ENCODE measurements around the gene APOO. TPM values are rescaled to one million over a fixed set of nuclear protein-coding genes. Genes with fewer than 3 reads are reported as not detected.

Gene APOO
- total RNA-seq (15.6 TPM), polyA plus RNA-seq (ENCODE audit: insufficient read depth in 1 of 8, insufficient read length in 8 of 8, low replicate concordance in 1 of 8) (10 to 100 TPM; 14.9 to 18.7 (median 16.7) TPM)
- long read RNA-seq, donor 1, partial matches to known transcripts = 0 of 2 reads
- long read RNA-seq, donor 1, other reads (novel, unspliced or antisense) = 0 of 2 reads
- long read RNA-seq, donor 2 = 0 reads
- long read RNA-seq, donor 3, partial matches to known transcripts = 0 of 4 reads
- long read RNA-seq, donor 3, other reads (novel, unspliced or antisense) = 0 of 4 reads
- long read RNA-seq, donor 4, partial matches to known transcripts = 0 of 2 reads
- long read RNA-seq, donor 4, other reads (novel, unspliced or antisense) = 0 of 2 reads
- long read RNA-seq, donor 5, transcript APOO-201 (9 exons, 1,118 nt) = major isoform, 8 of 16 reads
- long read RNA-seq, donor 5, partial matches to known transcripts = 0 of 16 reads
- long read RNA-seq, donor 5, other reads (novel, unspliced or antisense) = 7 of 16 reads
- long read RNA-seq, donor 6, partial matches to known transcripts = 0 of 12 reads
- long read RNA-seq, donor 6, other reads (novel, unspliced or antisense) = 9 of 12 reads
- long read RNA-seq, donor 7, partial matches to known transcripts = 0 of 4 reads
- long read RNA-seq, donor 7, other reads (novel, unspliced or antisense) = 0 of 4 reads
- long read RNA-seq, donor 8, partial matches to known transcripts = 0 of 6 reads
- long read RNA-seq, donor 8, other reads (novel, unspliced or antisense) = 5 of 6 reads
- long read RNA-seq, donor 9, partial matches to known transcripts = 0 of 9 reads
- long read RNA-seq, donor 9, other reads (novel, unspliced or antisense) = 6 of 9 reads
- long read RNA-seq, donor 10, transcript APOO-201 (9 exons, 1,118 nt) = major isoform, 6 of 12 reads
- long read RNA-seq, donor 10, partial matches to known transcripts = 0 of 12 reads
- long read RNA-seq, donor 10, other reads (novel, unspliced or antisense) = 5 of 12 reads
- long read RNA-seq, donor 11, partial matches to known transcripts = 0 of 2 reads
- long read RNA-seq, donor 11, other reads (novel, unspliced or antisense) = 0 of 2 reads

DNA sequence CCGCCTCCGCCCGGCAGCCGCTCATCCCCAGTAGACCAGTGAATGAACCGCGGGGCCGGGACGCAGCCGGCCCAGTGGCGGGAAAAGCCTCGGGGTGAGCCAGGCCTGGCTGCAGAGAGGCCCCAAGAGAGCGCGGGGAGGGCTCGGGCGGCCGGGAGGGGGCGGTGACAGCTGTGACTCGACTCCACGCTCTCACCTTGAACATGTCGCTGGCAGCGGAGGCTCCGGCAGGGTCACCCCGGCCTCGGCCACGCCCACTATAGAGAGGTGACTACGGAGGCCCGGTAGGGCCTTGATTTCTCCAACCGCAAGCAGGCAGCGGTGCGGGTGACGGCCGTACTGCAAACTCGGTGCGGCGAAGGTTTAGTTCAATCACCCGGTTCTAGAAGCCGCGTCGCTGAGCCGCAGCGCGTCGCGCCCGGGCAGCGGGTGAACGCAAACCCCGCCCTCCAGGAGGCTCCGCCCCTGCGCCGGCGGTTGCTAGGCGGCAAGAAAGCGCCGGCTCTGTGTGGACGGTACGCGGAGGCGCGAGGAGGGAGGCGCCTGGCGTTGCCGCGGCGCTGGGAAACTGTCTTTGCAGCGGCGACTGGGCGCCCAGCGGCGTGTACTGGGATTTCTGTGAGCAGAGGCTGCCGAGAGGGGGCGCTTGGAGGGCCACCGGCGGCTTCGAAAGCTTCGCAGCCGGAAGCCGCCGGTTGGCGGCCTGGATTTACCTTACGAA is at the start of gene APOO, which contains the start of gene CXorf58:
TSS of gene APOO (minus strand) at position 441 of the 721 bp plus-strand sequence. CDS start at position 205, 236 bp downstream.
TSS of gene CXorf58 (plus strand) at position 509 of the 721 bp plus-strand sequence. CDS start 2,297 bp downstream, outside the sequence.
- H3K27me3 ChIP-seq (ENCODE audit: control insufficient read depth, insufficient read depth, low read length) = peaks cover 20% of the 10 kb centered on the region
- H3K9me3 ChIP-seq (replicated peaks; ENCODE audit: control insufficient read depth, low read depth, low read length) = no peaks in the 10 kb centered on the region
- peak; percentile 97 for DNase-seq
- H3K4me1 ChIP-seq (ENCODE audit: control insufficient read depth, insufficient read depth, low read length) = no peaks in the 10 kb centered on the region
- no peaks in the 10 kb centered on the region for H3K36me3 ChIP-seq (ENCODE audit: control insufficient read depth, insufficient read depth, low read length)
- peak within 1 kb of the TSS; percentile 70 for H3K4me3 ChIP-seq (ENCODE audit: low read length)
- H3K27ac ChIP-seq (ENCODE audit: low read length) = peak within 1 kb of the TSS; percentile 94
- 30% methylated on average over 80 of the region's 81 CpGs for WGBS (ENCODE audit: insufficient coverage)

DNA sequence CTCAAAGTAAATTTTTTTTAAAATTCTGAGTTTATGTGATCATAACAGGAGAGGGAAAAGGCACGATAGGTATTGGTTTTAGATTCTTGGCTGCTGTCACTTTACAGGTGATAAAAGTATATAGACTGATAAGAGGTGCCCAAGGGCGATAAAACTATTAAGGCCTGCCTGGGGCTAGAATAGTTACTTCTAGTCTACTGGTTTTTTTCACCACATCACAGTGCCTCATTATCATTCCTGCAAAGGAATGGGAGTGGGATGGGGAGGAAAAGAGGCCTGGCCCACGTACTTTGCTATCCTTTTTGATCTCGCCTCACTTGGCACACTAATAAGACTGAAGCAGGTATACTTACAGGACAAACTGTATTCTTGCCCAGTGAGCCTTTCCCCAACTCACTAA is 46.7 kb upstream of the APOO start:
- no peaks in the 10 kb centered on the region for H3K36me3 ChIP-seq (ENCODE audit: control insufficient read depth, insufficient read depth, low read length)
- no CpG with 5 or more reads among the region's 4 CpGs for WGBS (ENCODE audit: insufficient coverage)
- no peaks in the 10 kb centered on the region for H3K4me1 ChIP-seq (ENCODE audit: control insufficient read depth, insufficient read depth, low read length)

DNA sequence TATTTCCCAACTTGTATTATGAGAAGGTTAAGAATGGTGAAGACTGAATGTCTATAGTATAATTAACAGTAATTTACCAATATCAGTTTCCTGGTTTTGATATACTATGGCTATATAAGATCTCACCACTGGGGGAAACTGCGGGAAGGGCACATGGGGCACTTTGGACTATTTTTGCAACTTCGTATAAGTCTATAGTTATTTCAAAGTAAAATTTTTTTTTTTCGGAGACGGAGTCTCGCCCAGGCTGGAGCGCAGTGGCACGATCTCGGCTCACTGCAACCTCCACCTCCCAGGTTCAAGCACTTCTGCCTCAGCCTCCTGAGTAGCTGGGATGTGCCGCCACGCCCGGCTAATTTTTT is 46.2 kb upstream of the APOO start:
- no peaks in the 10 kb centered on the region for H3K9me3 ChIP-seq (replicated peaks; ENCODE audit: control insufficient read depth, low read depth, low read length)
- DNase-seq = no peak
- H3K27me3 ChIP-seq (ENCODE audit: control insufficient read depth, insufficient read depth, low read length) = peaks cover 22% of the 10 kb centered on the region
- H3K4me3 ChIP-seq (ENCODE audit: low read length) = no peak overlapping the region
- WGBS (ENCODE audit: insufficient coverage) = 100% methylated on average over 2 of the region's 11 CpGs
- H3K36me3 ChIP-seq (ENCODE audit: control insufficient read depth, insufficient read depth, low read length) = no peaks in the 10 kb centered on the region
- H3K27ac ChIP-seq (ENCODE audit: low read length) = no peak overlapping the region
- H3K4me1 ChIP-seq (ENCODE audit: control insufficient read depth, insufficient read depth, low read length) = no peaks in the 10 kb centered on the region

More for the DNA sequence above, 46.7 kb upstream of the APOO start:
- H3K4me3 ChIP-seq (ENCODE audit: low read length) = no peak overlapping the region
- peaks cover 19% of the 10 kb centered on the region for H3K27me3 ChIP-seq (ENCODE audit: control insufficient read depth, insufficient read depth, low read length)
- no peak for DNase-seq
- H3K9me3 ChIP-seq (replicated peaks; ENCODE audit: control insufficient read depth, low read depth, low read length) = no peaks in the 10 kb centered on the region
- H3K27ac ChIP-seq (ENCODE audit: low read length) = no peak overlapping the region

DNA sequence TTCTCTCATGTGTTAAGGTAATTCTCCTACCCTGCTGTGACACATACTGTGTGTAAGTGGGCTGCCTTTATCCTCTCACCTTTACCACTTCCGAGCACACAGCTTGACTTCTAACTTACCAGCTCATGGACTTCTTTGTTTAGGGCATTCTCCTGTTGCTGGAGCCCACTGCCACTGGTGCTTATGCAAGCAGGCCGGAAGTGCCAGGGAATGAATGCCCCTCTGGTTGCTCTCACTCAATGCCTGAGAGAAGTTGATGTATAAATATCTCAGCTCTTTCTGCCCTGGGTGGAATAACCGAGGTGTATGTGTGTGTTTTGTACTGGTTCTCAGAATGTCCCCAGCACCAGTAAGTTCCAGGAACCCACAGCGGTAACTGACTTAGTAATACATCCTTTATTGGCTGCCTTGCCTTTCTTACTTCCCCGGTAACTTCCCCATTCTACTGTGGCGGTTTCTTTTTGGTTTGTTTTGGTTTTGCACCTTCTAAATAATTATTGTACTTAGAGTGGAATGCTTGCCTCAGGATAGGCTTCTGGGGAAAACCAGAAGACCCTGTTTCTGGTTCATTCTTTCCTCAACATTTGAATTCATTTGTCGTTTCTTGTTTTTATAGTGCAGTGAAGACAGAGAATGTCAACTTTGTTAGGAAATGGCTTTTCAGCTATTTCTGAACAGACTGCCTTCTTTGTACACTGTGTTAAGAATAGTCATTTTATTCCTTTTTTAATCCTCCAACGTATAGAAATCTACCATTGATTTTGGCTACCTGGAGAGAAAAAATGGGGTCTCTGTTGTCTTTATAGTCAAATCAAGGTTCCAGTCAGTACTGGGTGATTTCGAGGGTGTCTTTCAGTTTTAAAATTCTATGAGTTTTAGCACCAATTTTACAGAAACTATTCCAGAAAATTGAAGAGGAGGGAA is 45.5 kb upstream of the APOO start:
- no peak for DNase-seq
- Histone ChIP-seq H3K4me1 (ENCODE audit: control insufficient read depth, insufficient read depth, low read length) (no peaks in the 10 kb centered on the region), H3K9me3 (replicated peaks; ENCODE audit: control insufficient read depth, low read depth, low read length) (no peaks in the 10 kb centered on the region), H3K36me3 (ENCODE audit: control insufficient read depth, insufficient read depth, low read length) (no peaks in the 10 kb centered on the region), H3K4me3 (ENCODE audit: low read length) (no peak overlapping the region), H3K27me3 (ENCODE audit: control insufficient read depth, insufficient read depth, low read length) (peaks cover 21% of the 10 kb centered on the region), H3K27ac (ENCODE audit: low read length) (no peak overlapping the region)
- 83% methylated on average over 1 of the region's 9 CpGs for WGBS (ENCODE audit: insufficient coverage)

DNA sequence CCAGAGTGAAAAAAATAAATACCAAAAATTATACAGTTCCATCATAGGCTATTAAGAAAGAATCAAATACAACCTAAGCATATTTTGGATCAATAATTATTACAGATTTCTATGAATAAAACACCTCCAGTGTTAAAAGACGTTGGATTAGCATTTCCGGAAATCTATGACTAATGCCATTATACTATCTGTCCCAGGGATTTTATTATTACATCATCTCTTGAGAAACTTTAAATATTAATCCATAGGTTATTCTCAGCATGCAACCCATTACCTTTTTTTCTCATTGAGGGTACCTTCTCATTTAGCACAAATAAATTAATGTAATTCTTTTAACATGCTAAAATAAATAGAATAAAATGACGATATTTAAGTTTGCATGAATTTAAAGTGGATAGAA is 44.7 kb upstream of the APOO start:
- Histone ChIP-seq H3K4me1 (ENCODE audit: control insufficient read depth, insufficient read depth, low read length) (no peaks in the 10 kb centered on the region), H3K4me3 (ENCODE audit: low read length) (no peak overlapping the region), H3K27ac (ENCODE audit: low read length) (no peak overlapping the region), H3K27me3 (ENCODE audit: control insufficient read depth, insufficient read depth, low read length) (peaks cover 21% of the 10 kb centered on the region), H3K36me3 (ENCODE audit: control insufficient read depth, insufficient read depth, low read length) (no peaks in the 10 kb centered on the region), H3K9me3 (replicated peaks; ENCODE audit: control insufficient read depth, low read depth, low read length) (no peaks in the 10 kb centered on the region)
- DNase-seq = no peak
- no CpG with 5 or more reads among the region's 3 CpGs for WGBS (ENCODE audit: insufficient coverage)

DNA sequence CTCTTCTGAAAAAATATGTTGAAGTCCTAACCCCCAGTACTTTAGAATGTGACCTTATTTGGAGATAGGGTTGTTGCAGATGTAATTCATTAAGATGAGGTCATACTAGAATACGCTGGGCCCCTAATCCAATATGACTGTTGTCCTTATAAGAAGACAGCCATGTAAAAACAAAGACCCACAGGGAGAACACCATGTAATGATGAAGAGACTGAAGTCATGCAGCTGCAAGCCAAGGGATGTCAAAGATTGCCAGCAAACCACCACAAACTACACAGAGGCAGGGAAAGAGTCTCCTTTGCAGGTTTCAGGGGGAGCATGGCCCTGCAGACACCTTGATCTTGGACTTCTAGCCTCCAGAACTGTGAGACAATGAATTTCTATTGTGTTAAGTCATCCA is 37.5 kb upstream of the APOO start:
- H3K4me3 ChIP-seq (ENCODE audit: low read length) = no peak overlapping the region
- H3K27ac ChIP-seq (ENCODE audit: low read length) = no peak overlapping the region
- no peaks in the 10 kb centered on the region for H3K9me3 ChIP-seq (replicated peaks; ENCODE audit: control insufficient read depth, low read depth, low read length)
- DNase-seq = no peak
- peaks cover 36% of the 10 kb centered on the region for H3K27me3 ChIP-seq (ENCODE audit: control insufficient read depth, insufficient read depth, low read length)
- H3K36me3 ChIP-seq (ENCODE audit: control insufficient read depth, insufficient read depth, low read length) = no peaks in the 10 kb centered on the region
- no CpG with 5 or more reads among the region's 1 CpG for WGBS (ENCODE audit: insufficient coverage)
- no peaks in the 10 kb centered on the region for H3K4me1 ChIP-seq (ENCODE audit: control insufficient read depth, insufficient read depth, low read length)

DNA sequence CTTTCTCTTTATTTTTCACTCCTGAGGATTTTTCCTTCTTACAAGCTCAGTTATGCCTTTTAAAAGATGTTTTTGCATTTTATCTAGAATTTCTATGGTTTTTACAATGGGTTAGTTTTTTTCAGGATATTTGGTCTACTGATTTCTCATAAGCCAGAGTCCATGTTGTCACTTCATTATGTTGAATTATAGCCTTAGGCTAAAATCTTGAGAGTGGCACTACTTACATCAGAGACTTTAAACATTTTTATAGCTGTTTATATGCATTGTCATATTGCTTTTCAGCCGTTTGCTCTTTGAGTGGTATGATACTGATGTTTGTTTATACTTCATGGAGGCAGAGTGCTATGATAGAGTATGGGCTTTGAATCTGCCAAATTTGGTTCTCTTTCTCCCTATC is 36.5 kb upstream of the APOO start:
- Histone ChIP-seq H3K36me3 (ENCODE audit: control insufficient read depth, insufficient read depth, low read length) (no peaks in the 10 kb centered on the region), H3K4me3 (ENCODE audit: low read length) (no peak overlapping the region), H3K9me3 (replicated peaks; ENCODE audit: control insufficient read depth, low read depth, low read length) (no peaks in the 10 kb centered on the region), H3K27ac (ENCODE audit: low read length) (no peak overlapping the region), H3K27me3 (ENCODE audit: control insufficient read depth, insufficient read depth, low read length) (peaks cover 31% of the 10 kb centered on the region), H3K4me1 (ENCODE audit: control insufficient read depth, insufficient read depth, low read length) (no peaks in the 10 kb centered on the region)
- DNase-seq = no peak
- no CpG with 5 or more reads among the region's 1 CpG for WGBS (ENCODE audit: insufficient coverage)

DNA sequence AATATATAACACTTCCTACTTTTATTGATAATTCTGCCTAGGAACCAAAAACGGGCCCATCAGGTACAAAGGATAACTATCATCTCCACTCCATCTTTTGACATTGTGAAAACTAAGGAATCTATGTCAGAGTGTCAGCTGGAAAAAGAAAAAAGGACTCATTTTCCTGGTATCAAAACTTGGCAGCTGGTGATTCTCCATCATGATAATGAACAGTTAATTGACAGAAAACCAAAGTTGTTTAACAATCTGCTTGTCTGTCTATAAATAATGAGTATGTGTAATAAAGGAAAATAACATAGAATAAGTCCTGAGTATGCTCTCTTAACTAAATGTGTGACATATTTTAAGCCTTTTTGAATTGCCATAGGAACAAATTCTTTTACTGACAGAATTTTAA is 31.5 kb upstream of the APOO start:
- peaks cover 25% of the 10 kb centered on the region for H3K27me3 ChIP-seq (ENCODE audit: control insufficient read depth, insufficient read depth, low read length)
- no peak for DNase-seq
- H3K9me3 ChIP-seq (replicated peaks; ENCODE audit: control insufficient read depth, low read depth, low read length) = no peaks in the 10 kb centered on the region
- no CpG with 5 or more reads among the region's 1 CpG for WGBS (ENCODE audit: insufficient coverage)
- H3K4me3 ChIP-seq (ENCODE audit: low read length) = no peak overlapping the region
- no peaks in the 10 kb centered on the region for H3K4me1 ChIP-seq (ENCODE audit: control insufficient read depth, insufficient read depth, low read length)
- H3K27ac ChIP-seq (ENCODE audit: low read length) = no peak overlapping the region
- H3K36me3 ChIP-seq (ENCODE audit: control insufficient read depth, insufficient read depth, low read length) = no peaks in the 10 kb centered on the region

DNA sequence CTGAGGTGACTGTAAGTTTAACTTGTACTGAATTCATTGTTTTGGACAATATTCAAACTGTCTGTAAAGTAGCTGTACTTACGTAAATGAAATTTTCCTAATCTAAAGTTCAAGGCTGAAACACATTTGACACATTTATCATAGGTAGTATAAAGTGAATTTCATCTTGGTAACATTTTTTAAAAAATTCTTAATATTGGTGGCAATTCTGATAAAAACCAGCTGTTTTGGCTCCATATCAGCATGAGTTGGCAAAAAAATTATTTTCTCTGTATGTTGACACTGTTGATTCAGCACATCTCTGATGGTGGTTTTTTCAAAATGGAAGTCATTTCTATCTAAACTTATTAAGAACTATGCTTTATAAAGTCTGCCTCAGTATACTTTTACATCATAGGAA is 31.0 kb upstream of the APOO start:
- no peaks in the 10 kb centered on the region for H3K4me1 ChIP-seq (ENCODE audit: control insufficient read depth, insufficient read depth, low read length)
- no CpG with 5 or more reads among the region's 1 CpG for WGBS (ENCODE audit: insufficient coverage)
- H3K27ac ChIP-seq (ENCODE audit: low read length) = no peak overlapping the region
- no peaks in the 10 kb centered on the region for H3K36me3 ChIP-seq (ENCODE audit: control insufficient read depth, insufficient read depth, low read length)
- peak; percentile 33 for DNase-seq
- H3K27me3 ChIP-seq (ENCODE audit: control insufficient read depth, insufficient read depth, low read length) = peaks cover 25% of the 10 kb centered on the region
- no peak overlapping the region for H3K4me3 ChIP-seq (ENCODE audit: low read length)
- no peaks in the 10 kb centered on the region for H3K9me3 ChIP-seq (replicated peaks; ENCODE audit: control insufficient read depth, low read depth, low read length)

Measured in muscle of leg (tissue), 16 donors.